ENCODE measurements around the gene RBX1. TPM values are rescaled to one million over a fixed set of nuclear protein-coding genes. Genes with fewer than 3 reads are reported as not detected.
A peak's percentile ranks its signal among the peaks of the same experiment; 100 is the strongest.
"Not testable (repeated sequence)": the region's sequence is repeated elsewhere in the genome, so short reads cannot be mapped to it uniquely, and the experiment has no call there.

The RBX1 gene
- polyA plus RNA-seq, 1 donor from 2014 or later, result 181 TPM

GRCh38 chr22:41001722-41002122, 50.5 kb downstream of the RBX1 start:
- no peaks in the 10 kb centered on the region for H3K36me3 ChIP-seq (ENCODE audit: insufficient read depth, low read length)
- H3K9ac ChIP-seq (ENCODE audit: low read length), result no peak overlapping the region
- H4K20me1 ChIP-seq (ENCODE audit: insufficient read depth), result no peaks in the 10 kb centered on the region
- no peaks in the 10 kb centered on the region for H3K9me2 ChIP-seq (ENCODE audit: insufficient read depth, low read length)
- no peaks in the 10 kb centered on the region for H3K27me3 ChIP-seq (ENCODE audit: insufficient read depth, low read depth, low read length)
- TF ChIP-seq MXI1 (conservative IDR thresholded peaks at IDR 0.05; ENCODE audit: poor library complexity, severe bottlenecking) (no peak), REST (IDR thresholded peaks at IDR 0.05; ENCODE audit: borderline replicate concordance) (no peak), TAF1 (IDR thresholded peaks at IDR 0.05; ENCODE audit: low read depth) (no peak), POLR2AphosphoS5 (IDR thresholded peaks at IDR 0.05) (no peak), RAD21 (conservative IDR thresholded peaks at IDR 0.05) (no peak), SMC3 (conservative IDR thresholded peaks at IDR 0.05; ENCODE audit: poor library complexity) (no peak)
- H3F3A ChIP-seq (ENCODE audit: insufficient read depth, low read length, poor library complexity, severe bottlenecking), result no peaks in the 10 kb centered on the region
- H3K27ac ChIP-seq (ENCODE audit: low read length), result no peak overlapping the region
- H3K9me3 ChIP-seq (ENCODE audit: low read length), result no peaks in the 10 kb centered on the region
- H3K4me3 ChIP-seq (ENCODE audit: low read length), result peak overlapping the region; percentile 12
- H3K79me2 ChIP-seq (replicated peaks; ENCODE audit: insufficient read depth, low read length), result no peaks in the 10 kb centered on the region
- H2AFZ ChIP-seq (ENCODE audit: low read depth, low read length), result no peak overlapping the region
- no peak overlapping the region for H3K4me2 ChIP-seq (ENCODE audit: low read length)

- H3K4me3 ChIP-seq (ENCODE audit: low read length); H2AFZ ChIP-seq (ENCODE audit: low read depth, low read length); H3F3A ChIP-seq (ENCODE audit: insufficient read depth, low read length, poor library complexity, severe bottlenecking); H4K20me1 ChIP-seq (ENCODE audit: insufficient read depth); H3K79me2 ChIP-seq (replicated peaks; ENCODE audit: insufficient read depth, low read length); H3K27ac ChIP-seq (ENCODE audit: low read length); H3K9me3 ChIP-seq (ENCODE audit: low read length); H3K9me2 ChIP-seq (ENCODE audit: insufficient read depth, low read length); H3K27me3 ChIP-seq (ENCODE audit: insufficient read depth, low read depth, low read length); H3K9ac ChIP-seq (ENCODE audit: low read length); H3K36me3 ChIP-seq (ENCODE audit: insufficient read depth, low read length); H3K4me2 ChIP-seq (ENCODE audit: low read length): not testable (repeated sequence)
Observed at GRCh38 chr22:41002386-41002785, 51.2 kb downstream of the RBX1 start.

- Histone ChIP-seq H3K79me2 (replicated peaks; ENCODE audit: insufficient read depth, low read length) (no peaks in the 10 kb centered on the region), H3K4me2 (ENCODE audit: low read length) (no peak overlapping the region), H3F3A (ENCODE audit: insufficient read depth, low read length, poor library complexity, severe bottlenecking) (no peaks in the 10 kb centered on the region), H3K27ac (ENCODE audit: low read length) (no peak overlapping the region), H4K20me1 (ENCODE audit: insufficient read depth) (no peaks in the 10 kb centered on the region), H3K4me3 (ENCODE audit: low read length) (no peak overlapping the region), H3K9me3 (ENCODE audit: low read length) (no peaks in the 10 kb centered on the region), H3K27me3 (ENCODE audit: insufficient read depth, low read depth, low read length) (no peaks in the 10 kb centered on the region), H2AFZ (ENCODE audit: low read depth, low read length) (no peak overlapping the region), H3K9me2 (ENCODE audit: insufficient read depth, low read length) (no peaks in the 10 kb centered on the region), H3K36me3 (ENCODE audit: insufficient read depth, low read length) (no peaks in the 10 kb centered on the region), H3K9ac (ENCODE audit: low read length) (no peak overlapping the region)
- TF ChIP-seq CTCF (IDR thresholded peaks at IDR 0.05; ENCODE audit: poor library complexity, severe bottlenecking), result no peak
- TF ChIP-seq EP300 (conservative IDR thresholded peaks at IDR 0.05; ENCODE audit: poor library complexity, severe bottlenecking), result no peak
- TF ChIP-seq REST (IDR thresholded peaks at IDR 0.05; ENCODE audit: borderline replicate concordance), result no peak
- no peak for TF ChIP-seq POLR2AphosphoS5 (IDR thresholded peaks at IDR 0.05)
- TF ChIP-seq TAF1 (IDR thresholded peaks at IDR 0.05; ENCODE audit: low read depth), result no peak
- TF ChIP-seq SMC3 (conservative IDR thresholded peaks at IDR 0.05; ENCODE audit: poor library complexity), result no peak
- no peak for TF ChIP-seq MXI1 (conservative IDR thresholded peaks at IDR 0.05; ENCODE audit: poor library complexity, severe bottlenecking)
- TF ChIP-seq RAD21 (conservative IDR thresholded peaks at IDR 0.05), result no peak
- TF ChIP-seq EZH2 (IDR thresholded peaks at IDR 0.05; ENCODE audit: borderline replicate concordance, insufficient read depth, low read length, poor library complexity, severe bottlenecking), result no peak
Observed at GRCh38 chr22:41003066-41003465, 51.9 kb downstream of the RBX1 start.
